GM12878 (cell line): ENCODE measurements around the gene DYNC1I1. TPM values are rescaled to one million over a fixed set of nuclear protein-coding genes. Genes with fewer than 3 reads are reported as not detected.

Source experiments
- ATAC-seq: fragments of 200-7000 bp; cut with Tn5 transposase; 3 replicates; pipeline ENCODE4 v1.9.1; 2020; ENCODE audit warnings: mild to moderate bottlenecking, moderate library complexity
- BruUV-seq: library from RNA; stranded (reverse); fragments of 400-500 nt; replicated peaks from 2 replicates; lab custom pipeline; 2021; lab: Mats Ljungman, UMichigan
- CTCF ChIA-PET: fragments of 300-600 bp; sonication (Branson Sonifier 250); formaldehyde crosslinking; extraction: SDS; loops from one replicate; lab custom pipeline; 2021; ENCODE audit warnings: inconsistent platforms; lab: Yijun Ruan, JAX
- POLR2A ChIA-PET: fragments of 350-600 bp; formaldehyde crosslinking; extraction: SDS; loops from one replicate; lab custom pipeline; 2021; ENCODE audit warnings: inconsistent platforms; lab: Charles Lee
- RAD21 ChIA-PET: fragments of 300-600 bp; sonication (Branson Sonifier 250); formaldehyde crosslinking; loops from one replicate; lab custom pipeline; 2023; ENCODE audit warnings: antibody characterized with exemption; ENCODE audit not compliant: unreplicated experiment; lab: Charles Lee
- SMC1A ChIA-PET: fragments of 300-600 bp; sonication (Branson Sonifier 250); formaldehyde crosslinking; loops from one replicate; lab custom pipeline; 2023; ENCODE audit not compliant: unreplicated experiment, uncharacterized antibody; lab: Charles Lee
- DNase-seq: peaks from one replicate; pipeline ENCODE4 v3.0.0-alpha.2; 2011; ENCODE audit warnings: low read depth, low spot score
- FAIRE-seq: peaks from 3 replicates; lab custom pipeline; 2011; peaks lifted over from hg19 to GRCh38; lab: Jason Lieb, UNC
- H2AFZ ChIP-seq: 2 replicates; pipeline ENCODE4 v1.6.0; 2011; ENCODE audit warnings: low read depth, low read length, control low read depth; ENCODE audit not compliant: control insufficient read depth
- H3K27ac ChIP-seq: 2 replicates; pipeline ENCODE4 v1.5.1; 2011; ENCODE audit warnings: control low read depth; ENCODE audit not compliant: control insufficient read depth, insufficient read depth
- H3K27me3 ChIP-seq, 2 experiments: replicated peaks in 1 of 2; 2 replicates each; pipeline versions ENCODE4 v1.6.0 to v1.6.1; 2011; ENCODE audit warnings: low read length in 1 of 2; ENCODE audit not compliant: control insufficient read depth in 2 of 2, insufficient read depth in 2 of 2
- H3K36me3 ChIP-seq, 2 experiments: 2 replicates each; pipeline ENCODE4 v1.5.1; 2011; ENCODE audit warnings: low read length in 1 of 2; ENCODE audit not compliant: control insufficient read depth in 2 of 2, insufficient read depth in 2 of 2
- H3K4me1 ChIP-seq: 2 replicates; pipeline ENCODE4 v1.6.1; 2011; ENCODE audit warnings: mild to moderate bottlenecking, low read length, moderate library complexity, mixed read lengths; ENCODE audit not compliant: control insufficient read depth, insufficient read depth
- H3K4me2 ChIP-seq: 2 replicates; pipeline ENCODE4 v1.6.0; 2011; ENCODE audit warnings: control low read depth; ENCODE audit not compliant: control insufficient read depth, insufficient read depth
- H3K4me3 ChIP-seq: fragments of 200-600 bp; sonication (generic); 2 replicates; pipeline ENCODE4 v1.5.1; 2016
- H3K79me2 ChIP-seq: 2 replicates; pipeline ENCODE4 v1.6.0; 2011; ENCODE audit warnings: low read length; ENCODE audit not compliant: control insufficient read depth, insufficient read depth
- H3K9ac ChIP-seq: 2 replicates; pipeline ENCODE4 v1.8.0; 2011; ENCODE audit warnings: low read length, control low read depth, mixed read lengths; ENCODE audit not compliant: control insufficient read depth, insufficient read depth
- H3K9me3 ChIP-seq: replicated peaks from 3 replicates; pipeline ENCODE4 v1.5.1; 2011; ENCODE audit warnings: mild to moderate bottlenecking, low read length; ENCODE audit not compliant: control insufficient read depth, insufficient read depth
- H4K20me1 ChIP-seq: 2 replicates; pipeline ENCODE4 v1.6.0; 2011; ENCODE audit not compliant: control insufficient read depth, insufficient read depth
- BMI1 ChIP-seq: fragments of 450-650 bp; IDR thresholded peaks from 2 replicates; pipeline ENCODE4 v1.6.1; 2016; ENCODE audit warnings: mild to moderate bottlenecking, moderate library complexity, borderline replicate concordance
- CEBPZ ChIP-seq: fragments of 150-350 bp; IDR thresholded peaks from 2 replicates; pipeline ENCODE4 v1.6.1; 2016; ENCODE audit warnings: low read depth, low read length
- CUX1 ChIP-seq: IDR thresholded peaks from 2 replicates; pipeline ENCODE4 v1.6.1; 2012; ENCODE audit warnings: improper control_type of control experiment, low read depth, low read length; ENCODE audit not compliant: insufficient replicate concordance
- E2F4 ChIP-seq: IDR thresholded peaks from 2 replicates; pipeline ENCODE4 v1.6.1; 2012; ENCODE audit warnings: low read depth, low read length, improper control_type of control experiment
- FOXM1 ChIP-seq: IDR thresholded peaks from 2 replicates; pipeline ENCODE4 v1.6.1; 2012; ENCODE audit warnings: low read depth, mild to moderate bottlenecking, inconsistent platforms, low read length, moderate library complexity
- JUNB ChIP-seq: IDR thresholded peaks from 2 replicates; pipeline ENCODE4 v1.6.1; 2016; ENCODE audit warnings: antibody characterized with exemption, mild to moderate bottlenecking
- KLF5 ChIP-seq: fragments of 450-650 bp; IDR thresholded peaks from 2 replicates; pipeline ENCODE4 v1.6.1; 2014; ENCODE audit warnings: mild to moderate bottlenecking; ENCODE audit not compliant: partially characterized antibody
- RAD21 ChIP-seq: IDR thresholded peaks from 2 replicates; pipeline ENCODE4 v1.6.1; 2011; ENCODE audit warnings: mild to moderate bottlenecking, low read depth, low read length, moderate library complexity; ENCODE audit not compliant: insufficient read depth
- RCOR1 ChIP-seq: conservative IDR thresholded peaks from 2 replicates; pipeline ENCODE4 v1.6.1; 2012; ENCODE audit warnings: low read depth, low read length, improper control_type of control experiment
- RELA ChIP-seq: fragments of 450-650 bp; IDR thresholded peaks from 2 replicates; pipeline ENCODE4 v1.8.0; 2014; ENCODE audit warnings: borderline replicate concordance; ENCODE audit not compliant: partially characterized antibody
- SIX5 ChIP-seq: IDR thresholded peaks from 2 replicates; pipeline ENCODE4 v1.6.1; 2011; ENCODE audit warnings: mild to moderate bottlenecking, low read depth, low read length, moderate library complexity; ENCODE audit not compliant: severe bottlenecking
- SMAD1 ChIP-seq: fragments of 450-650 bp; IDR thresholded peaks from 2 replicates; pipeline ENCODE4 v1.6.1; 2018; ENCODE audit warnings: mild to moderate bottlenecking, low read depth; ENCODE audit not compliant: partially characterized antibody
- SMARCA5 ChIP-seq: fragments of 450-650 bp; IDR thresholded peaks from 2 replicates; pipeline ENCODE4 v1.6.1; 2017; ENCODE audit warnings: mild to moderate bottlenecking
- SREBF2 ChIP-seq: IDR thresholded peaks from 2 replicates; pipeline ENCODE4 v1.6.1; 2012; ENCODE audit warnings: mild to moderate bottlenecking, low read length
- ZNF384 ChIP-seq: IDR thresholded peaks from 2 replicates; pipeline ENCODE4 v1.6.1; 2012; ENCODE audit warnings: low read depth, mild to moderate bottlenecking, low read length, improper control_type of control experiment, borderline replicate concordance
- WGBS: methylation state at CpG from one replicate; pipeline ENCODE4 v1.1.6; 2016; ENCODE audit warnings: low lambda C conversion rate; ENCODE audit not compliant: insufficient replicate concordance, insufficient coverage; ENCODE audit errors: missing lambda C conversion rate; 5-methylcytosine and 5-hydroxymethylcytosine counted together
- in situ Hi-C: fragments of 300-500 bp; cut with MboI; formaldehyde crosslinking; loops from 9 replicates; pipeline ENCODE4 v1.14.3; 2018; ENCODE audit warnings: mixed read lengths
- intact Hi-C: fragments of 100-400 bp; cut with micrococcal nuclease; formaldehyde crosslinking; loops from one replicate; pipeline ENCODE4 v1.14.2; 2022; ENCODE audit not compliant: unreplicated experiment
- polyA plus RNA-seq, 11 experiments: library from polyadenylated mRNA; depleted of rRNA in 4 of 11; unstranded in 6 of 11; stranded (reverse) in 5 of 11; fragments of >200 nt; fragmentation: Nextera tagmentation in 4 of 11; fragmentation: Illumina TruSeq in 1 of 11; extraction: Ambion mirVana in 4 of 11; extraction: Trizol in 1 of 11; gene quantifications; 1 replicate in 1 of 11; 2 replicates in 10 of 11; pipeline versions ENCODE4 v1.2.1 to v1.2.3, GENCODE V29; 2011 to 2016; ENCODE audit warnings: inconsistent platforms in 2 of 11, missing spikeins in 2 of 11, low read depth in 1 of 11
- total RNA-seq, 4 experiments: library from RNA; depleted of rRNA in 3 of 4; stranded (reverse); fragments of >200 nt in 3 of 4; fragmentation: Illumina TruSeq in 1 of 4; extraction: Trizol in 1 of 4; gene quantifications; 2 replicates each; pipeline versions ENCODE4 v1.2.1 to v1.2.3, GENCODE V29; 2013 to 2021

Gene DYNC1I1
- total and polyA plus RNA-seq, 10 of the 15 experiments (the other 5 are each of a cell fraction or from before 2014, with no cell fraction given) = 0.05 to 0.91 (median 0.14) TPM; not detected in 3

- TF ChIP-seq JUNB (no peak), RELA (no peak), KLF5 (no peak), BMI1 (no peak), FOXM1 (no peak), SIX5 (no peak), SMAD1 (no peak), SMARCA5 (no peak), RAD21 (no peak), SREBF2 (no peak), RCOR1 (no peak), ZNF384 (no peak), E2F4 (no peak), CUX1 (no peak), CEBPZ (no peak)
- WGBS = 19% methylated on average over 3 of the region's 3 CpGs
- Histone ChIP-seq H3K36me3 (no peaks in the 10 kb centered on the region), H3K9ac (no peak overlapping the region), H3K27me3 (no peaks in the 10 kb centered on the region; a peak in 1 of 4 replicates), H3K4me3 (no peak overlapping the region), H3K79me2 (no peaks in the 10 kb centered on the region), H3K9me3 (no peaks in the 10 kb centered on the region), H4K20me1 (no peaks in the 10 kb centered on the region), H2AFZ (no peak overlapping the region), H3K4me2 (no peak overlapping the region), H3K27ac (no peak overlapping the region), H3K4me1 (no peaks in the 10 kb centered on the region)
- in situ Hi-C loops (no loop called here), intact Hi-C loops (no loop called here)
- POLR2A ChIA-PET = no interaction called here
- RAD21 ChIA-PET = interaction anchor here (0.6 kb wide), 1 partner anchor 191 kb away, joined by 4 read pairs; no protein-coding TSS in a partner anchor
- FAIRE-seq (no peak), ATAC-seq (no peak), DNase-seq (no peak)
- no TSS peak for BruUV-seq
- SMC1A ChIA-PET = interaction anchor here (0.6 to 1.3 kb wide), 3 partner anchors 9 to 205 kb away, joined by 3 to 4 read pairs (median 3); no protein-coding TSS in a partner anchor
- CTCF ChIA-PET = interaction anchor here (0.7 to 1.7 kb wide), 2 partner anchors 8 to 204 kb away, joined by 3 to 4 read pairs; no protein-coding TSS in a partner anchor
Measured at GRCh38 chr7:95922191-95922590, 149.8 kb downstream of the DYNC1I1 start.
